GM21528 (cell line): ENCODE data around the gene RHOJ.
"Not testable (repeated sequence)": the region's sequence is repeated elsewhere in the genome, so short reads cannot be mapped to it uniquely, and the experiment has no call there.

Experiments
- ATAC-seq: cut with Tn5 transposase; IDR thresholded peaks from one replicate; pipeline ENCODE4 v1.9.1; 2021; ENCODE audit warnings: mild to moderate bottlenecking, moderate library complexity; ENCODE audit not compliant: unreplicated experiment, low FRiP score

Gene RHOJ

DNA sequence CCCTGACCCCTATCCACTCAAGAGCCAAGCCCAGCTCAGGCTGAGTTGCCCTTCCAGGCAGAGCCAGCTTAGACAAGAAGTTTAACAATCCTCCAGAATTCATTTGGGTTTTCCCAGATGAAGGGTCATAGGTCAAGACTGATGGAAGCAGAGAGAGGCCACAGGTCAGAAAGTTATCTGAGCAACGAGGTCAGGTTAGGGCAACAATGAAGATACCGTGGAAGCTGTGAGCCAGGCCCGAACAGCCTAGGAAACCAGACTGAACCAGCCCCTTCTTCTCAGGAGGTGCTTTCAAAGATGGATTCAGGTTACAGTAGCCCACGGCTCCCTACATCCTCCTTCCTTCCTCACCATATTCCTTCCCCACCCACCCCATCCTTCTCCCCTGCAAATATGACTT, 53.1 kb downstream of the RHOJ start:
- no peak for ATAC-seq

GRCh38 chr14:63262446-63262845, 58.2 kb downstream of the RHOJ start:
- ATAC-seq = no peak

DNA sequence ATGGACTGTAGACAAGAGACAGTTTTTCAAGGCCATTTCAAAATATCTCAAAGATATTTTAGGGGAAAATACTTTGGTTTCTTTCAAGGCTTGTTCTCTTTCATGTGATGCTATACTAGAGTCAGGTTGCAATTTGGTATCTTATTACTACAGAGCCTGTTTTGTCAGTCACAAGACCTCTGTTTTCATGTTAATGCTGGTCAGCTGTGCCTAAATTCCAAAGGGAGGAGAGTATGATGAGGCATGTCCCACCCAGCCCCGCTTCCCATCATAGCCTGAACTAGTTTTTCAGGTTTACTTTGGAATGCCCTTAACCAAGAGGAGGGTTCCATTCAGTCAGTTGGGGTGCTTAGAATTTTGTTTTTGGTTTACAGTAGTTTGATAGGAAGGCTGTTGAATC, 61.9 kb downstream of the RHOJ start:
- ATAC-seq = no peak

DNA sequence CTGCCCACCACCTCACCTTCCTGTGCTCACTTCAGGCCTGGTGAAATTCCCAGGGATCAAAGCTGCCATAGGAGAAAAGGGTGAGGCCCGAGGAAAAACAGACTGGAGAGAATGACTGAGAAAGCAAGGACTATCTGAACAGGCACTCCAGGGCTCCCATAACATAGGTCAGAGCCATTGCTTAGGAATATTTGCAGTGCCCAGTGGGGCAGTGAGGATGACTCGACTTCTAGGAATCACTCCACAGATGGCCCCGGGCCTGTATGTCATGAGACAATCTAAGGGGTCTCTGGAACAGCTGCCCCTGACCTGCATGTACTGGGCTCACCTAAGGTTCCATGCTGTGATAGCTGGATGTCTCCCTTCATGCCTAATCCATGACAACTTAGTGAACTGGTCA, 62.9 kb downstream of the RHOJ start:
- ATAC-seq = no peak

- ATAC-seq = no peak
Measured at GRCh38 chr14:63268771-63269170, 64.5 kb downstream of the RHOJ start.

- no peak for ATAC-seq
Measured at GRCh38 chr14:63269561-63270225, 65.5 kb downstream of the RHOJ start.

DNA sequence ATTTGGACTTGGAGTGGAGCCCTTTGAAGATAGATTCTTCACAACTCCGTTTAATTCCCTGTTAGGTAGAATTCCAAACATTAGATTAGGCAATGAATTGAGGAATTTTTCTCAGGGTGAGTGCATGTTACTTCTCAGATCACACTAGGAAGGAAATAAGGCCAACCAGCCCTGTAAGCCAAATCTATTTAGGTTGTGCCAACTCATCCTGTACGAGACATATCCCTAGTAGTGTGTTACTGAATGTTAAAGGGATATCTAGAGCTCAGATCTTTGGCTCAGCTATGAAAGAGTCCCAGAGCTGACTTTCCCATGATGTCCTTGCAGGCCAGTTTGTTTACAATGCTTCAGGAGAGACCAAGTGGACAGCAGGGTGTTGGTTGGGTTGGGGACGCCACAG, 68.9 kb downstream of the RHOJ start:
- ATAC-seq = no peak

DNA sequence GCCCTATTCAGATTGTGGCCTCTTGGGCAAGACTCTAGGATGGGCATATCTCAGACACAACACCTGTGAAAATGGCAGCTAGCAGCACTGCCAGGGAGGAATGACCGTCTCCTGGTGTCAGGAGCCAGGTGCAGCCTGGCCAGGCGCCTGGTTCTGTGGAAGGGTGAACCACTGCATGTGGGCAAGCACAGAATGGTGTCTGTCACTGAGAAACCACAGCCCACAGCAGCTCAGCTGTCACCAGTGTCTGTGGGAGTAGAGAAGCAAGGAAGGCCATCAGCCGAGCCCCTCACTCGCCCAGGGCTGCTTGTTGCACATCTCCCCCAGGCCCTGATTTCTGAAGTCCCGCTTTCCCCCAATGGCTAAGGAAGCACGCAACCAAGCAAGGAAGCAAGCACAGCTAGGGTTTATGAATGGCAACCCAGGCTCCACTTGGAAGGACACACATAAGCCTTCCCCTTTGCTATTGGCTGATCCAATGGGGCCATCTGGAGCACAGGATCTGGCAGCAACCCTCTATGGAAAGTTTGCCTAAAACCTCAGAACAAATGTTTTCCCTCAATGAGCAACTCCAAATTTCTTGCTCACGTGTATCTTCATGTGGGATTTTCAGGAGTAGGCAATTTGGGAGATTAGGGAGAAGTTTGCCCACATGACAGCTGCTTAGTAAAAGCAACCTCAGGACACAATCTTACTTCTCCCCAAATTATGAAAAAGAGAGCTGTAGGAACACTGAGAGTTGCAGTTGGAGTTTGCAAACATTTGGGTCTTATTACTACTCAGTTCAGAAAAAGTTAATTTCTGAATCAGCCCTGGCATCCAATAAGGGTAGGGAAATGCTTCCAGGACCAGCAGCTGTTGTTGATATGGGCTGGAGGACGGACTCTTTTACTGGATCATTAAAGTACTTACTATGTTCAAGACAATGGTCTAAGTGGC, 69.7 kb downstream of the RHOJ start:
- no peak for ATAC-seq

GRCh38 chr14:63275611-63276010, 71.4 kb downstream of the RHOJ start:
- ATAC-seq = no peak

- ATAC-seq = no peak
Measured at GRCh38 chr14:63276016-63276415, 71.8 kb downstream of the RHOJ start.

DNA sequence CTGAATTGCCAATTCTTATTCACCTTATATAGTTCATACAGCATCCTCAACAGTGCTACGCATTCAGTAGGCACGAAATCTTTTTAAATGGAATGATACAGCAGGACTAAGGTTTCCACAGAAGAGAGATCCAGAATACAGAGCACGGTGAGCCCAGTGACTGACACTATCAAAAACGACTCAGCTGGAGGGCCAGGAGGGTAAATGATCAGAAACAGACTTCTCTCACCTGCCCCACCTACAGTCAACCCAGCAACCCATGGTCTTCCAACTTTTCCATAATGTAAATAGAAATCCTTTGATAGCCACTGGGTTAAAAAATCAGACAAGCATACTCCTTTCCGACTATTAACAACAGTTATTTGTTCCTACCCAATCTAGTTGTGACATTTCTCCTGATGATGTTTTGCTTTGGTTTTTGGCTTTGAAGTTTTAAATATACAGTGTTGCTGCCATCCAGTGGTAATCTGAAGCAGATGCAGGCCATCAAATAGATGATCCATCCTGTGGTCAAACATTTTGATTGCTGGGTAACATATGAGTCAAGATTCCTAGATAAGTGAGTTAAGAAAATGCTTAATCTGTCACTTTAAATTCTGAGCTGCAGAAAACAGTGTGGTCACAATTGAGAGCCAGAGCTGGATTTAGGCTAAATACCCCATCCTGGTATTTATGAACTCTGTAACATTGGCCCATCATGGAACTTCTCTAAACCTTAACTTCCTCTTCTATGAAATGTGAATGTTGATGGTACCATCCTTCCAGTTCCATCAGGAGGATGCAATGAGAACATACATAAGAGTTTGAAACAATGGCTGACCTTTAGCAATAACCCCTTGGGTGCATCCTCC, 72.5 kb downstream of the RHOJ start:
- ATAC-seq = no peak

- ATAC-seq = no peak
Measured at GRCh38 chr14:63277591-63278183, 73.4 kb downstream of the RHOJ start.

DNA sequence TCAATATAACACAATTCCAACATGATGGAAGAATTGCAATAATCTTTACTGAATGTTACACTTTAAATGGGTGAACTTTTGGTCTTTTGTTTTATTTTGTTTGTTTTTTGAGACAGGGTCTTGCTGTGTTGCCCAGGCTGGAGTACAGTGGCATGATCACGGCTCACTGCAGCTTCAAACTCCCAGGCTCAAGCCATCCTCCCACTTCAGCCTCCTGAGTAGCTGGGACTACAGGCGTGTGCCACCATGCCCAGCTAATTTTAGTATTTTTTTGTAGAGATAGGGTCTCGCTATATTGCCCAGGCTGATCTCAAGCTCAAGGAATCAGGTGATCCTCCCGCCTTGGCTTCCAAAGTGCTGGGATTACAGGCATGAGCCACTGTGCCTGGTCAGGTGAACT, 75.7 kb downstream of the RHOJ start:
- not testable (repeated sequence) for ATAC-seq

DNA sequence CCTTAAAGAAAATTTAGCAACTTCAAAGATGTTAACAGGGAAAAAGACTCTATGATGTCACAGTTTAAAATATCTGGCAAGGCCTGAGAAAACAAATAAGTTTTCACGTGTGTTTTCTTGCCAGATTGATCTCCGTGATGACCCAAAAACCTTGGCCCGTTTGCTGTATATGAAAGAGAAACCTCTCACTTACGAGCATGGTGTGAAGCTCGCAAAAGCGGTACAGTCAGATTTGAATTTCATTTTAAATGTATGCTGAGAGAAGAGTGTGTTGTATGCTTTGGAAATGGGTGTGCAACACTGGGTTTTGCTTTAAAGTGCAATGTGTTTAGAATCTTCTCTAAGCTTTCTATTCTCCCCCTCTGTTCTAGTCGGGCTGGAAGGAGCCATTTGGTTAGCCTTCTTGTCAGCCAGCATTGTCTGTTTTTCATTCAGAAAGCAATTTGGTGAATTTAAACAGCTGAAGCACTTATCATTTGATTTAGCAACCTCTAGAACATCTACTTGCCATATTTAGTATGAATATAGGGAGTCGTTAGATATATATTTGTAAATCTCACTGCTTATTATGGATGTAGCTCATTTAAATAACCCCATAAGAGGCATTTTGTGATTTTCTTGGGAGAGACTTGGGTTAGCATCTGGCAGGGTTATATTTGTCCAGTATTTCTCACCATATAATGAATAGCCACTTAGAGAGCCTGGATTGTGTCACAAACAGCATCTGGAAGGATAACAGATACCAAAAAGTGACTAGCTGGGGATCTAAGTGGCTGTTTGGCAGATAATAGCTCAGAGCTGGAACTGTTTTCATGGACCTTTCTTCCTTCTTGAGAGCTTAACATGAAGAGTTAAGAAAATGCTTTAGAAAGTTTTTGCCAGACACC, 79.0 kb downstream of the RHOJ start:
- no peak for ATAC-seq

- ATAC-seq = no peak
Measured at GRCh38 chr14:63283884-63284248, 79.6 kb downstream of the RHOJ start.

- ATAC-seq = no peak
Measured at GRCh38 chr14:63286071-63286470, 81.8 kb downstream of the RHOJ start.

DNA sequence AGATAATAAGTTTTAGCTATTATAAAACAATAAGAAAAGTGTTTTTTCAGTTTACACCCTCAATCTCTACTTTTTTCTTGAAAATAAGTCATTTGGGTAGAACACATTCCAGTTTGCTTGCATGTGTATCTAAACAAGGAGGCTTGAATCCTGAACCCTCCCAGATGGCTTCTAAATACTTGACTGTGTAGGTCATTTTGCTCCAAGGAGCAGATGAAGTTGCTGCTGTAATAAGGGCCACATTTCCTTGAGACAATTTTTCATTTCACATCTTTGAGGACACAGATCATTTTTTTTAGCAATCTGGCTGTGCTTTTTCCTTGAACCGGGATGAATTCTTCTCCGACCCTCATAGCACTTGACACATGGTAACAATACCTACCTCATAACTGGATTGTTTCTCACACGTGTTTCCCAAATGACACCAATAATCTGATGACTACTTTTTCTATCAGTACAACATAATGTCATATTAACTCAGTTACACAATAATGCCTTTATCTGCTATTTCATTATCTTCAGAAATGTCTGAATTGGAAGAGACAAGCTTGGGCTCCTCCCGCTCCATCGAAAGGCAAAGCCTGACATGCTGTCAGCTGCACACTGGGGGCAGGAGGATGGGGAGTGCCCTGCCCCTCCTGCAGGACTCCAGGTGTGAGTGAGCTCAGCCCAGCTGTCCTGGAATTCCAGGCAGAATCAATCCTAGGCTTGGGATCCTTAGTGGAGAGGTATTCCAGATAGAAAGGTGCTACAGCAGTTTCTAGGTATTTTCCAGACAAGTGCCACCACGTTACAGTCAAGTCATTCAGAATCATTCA, 83.6 kb downstream of the RHOJ start:
- no peak for ATAC-seq

DNA sequence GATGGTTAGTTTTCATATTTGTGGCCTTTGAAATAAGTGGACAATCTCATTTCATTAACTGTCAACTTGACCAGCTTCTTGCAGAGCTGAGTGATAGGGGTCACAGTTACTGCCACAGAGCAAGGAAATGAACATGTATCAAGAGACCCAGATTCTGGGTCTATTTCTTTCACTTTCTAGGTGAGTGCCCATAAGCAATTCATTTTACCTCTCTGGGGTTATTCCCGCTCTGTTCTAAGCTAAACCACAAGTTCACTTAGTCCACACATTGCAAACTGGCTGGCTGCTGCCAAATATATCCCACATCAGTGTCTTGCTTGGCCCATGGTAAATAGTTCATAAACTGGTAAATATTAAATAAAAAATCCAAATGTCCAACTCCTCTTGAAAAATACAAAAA, 84.6 kb downstream of the RHOJ start:
- ATAC-seq = no peak
